GM12878 (cell line): ENCODE measurements around the gene HDAC8. TPM values are rescaled to one million over a fixed set of nuclear protein-coding genes. Genes with fewer than 3 reads are reported as not detected.

Experiments used
- ATAC-seq: fragments of 200-7000 bp; cut with Tn5 transposase; 3 replicates; pipeline ENCODE4 v1.9.1; 2020; ENCODE audit warnings: mild to moderate bottlenecking, moderate library complexity
- BruUV-seq: library from RNA; stranded (reverse); fragments of 400-500 nt; replicated peaks from 2 replicates; lab custom pipeline; 2021; lab: Mats Ljungman, UMichigan
- CTCF ChIA-PET: fragments of 300-600 bp; sonication (Branson Sonifier 250); formaldehyde crosslinking; extraction: SDS; loops from one replicate; lab custom pipeline; 2021; ENCODE audit warnings: inconsistent platforms; lab: Yijun Ruan, JAX
- POLR2A ChIA-PET: fragments of 350-600 bp; formaldehyde crosslinking; extraction: SDS; loops from one replicate; lab custom pipeline; 2021; ENCODE audit warnings: inconsistent platforms; lab: Charles Lee
- RAD21 ChIA-PET: fragments of 300-600 bp; sonication (Branson Sonifier 250); formaldehyde crosslinking; loops from one replicate; lab custom pipeline; 2023; ENCODE audit warnings: antibody characterized with exemption; ENCODE audit not compliant: unreplicated experiment; lab: Charles Lee
- SMC1A ChIA-PET: fragments of 300-600 bp; sonication (Branson Sonifier 250); formaldehyde crosslinking; loops from one replicate; lab custom pipeline; 2023; ENCODE audit not compliant: unreplicated experiment, uncharacterized antibody; lab: Charles Lee
- DNase-seq: peaks from one replicate; pipeline ENCODE4 v3.0.0-alpha.2; 2011; ENCODE audit warnings: low read depth, low spot score
- FAIRE-seq: peaks from 3 replicates; lab custom pipeline; 2011; peaks lifted over from hg19 to GRCh38; lab: Jason Lieb, UNC
- H2AFZ ChIP-seq: 2 replicates; pipeline ENCODE4 v1.6.0; 2011; ENCODE audit warnings: low read depth, low read length, control low read depth; ENCODE audit not compliant: control insufficient read depth
- H3K27ac ChIP-seq: 2 replicates; pipeline ENCODE4 v1.5.1; 2011; ENCODE audit warnings: control low read depth; ENCODE audit not compliant: control insufficient read depth, insufficient read depth
- H3K27me3 ChIP-seq, 2 experiments: replicated peaks in 1 of 2; 2 replicates each; pipeline versions ENCODE4 v1.6.0 to v1.6.1; 2011; ENCODE audit warnings: low read length in 1 of 2; ENCODE audit not compliant: control insufficient read depth in 2 of 2, insufficient read depth in 2 of 2
- H3K36me3 ChIP-seq, 2 experiments: 2 replicates each; pipeline ENCODE4 v1.5.1; 2011; ENCODE audit warnings: low read length in 1 of 2; ENCODE audit not compliant: control insufficient read depth in 2 of 2, insufficient read depth in 2 of 2
- H3K4me1 ChIP-seq: 2 replicates; pipeline ENCODE4 v1.6.1; 2011; ENCODE audit warnings: mild to moderate bottlenecking, low read length, moderate library complexity, mixed read lengths; ENCODE audit not compliant: control insufficient read depth, insufficient read depth
- H3K4me2 ChIP-seq: 2 replicates; pipeline ENCODE4 v1.6.0; 2011; ENCODE audit warnings: control low read depth; ENCODE audit not compliant: control insufficient read depth, insufficient read depth
- H3K4me3 ChIP-seq: fragments of 200-600 bp; sonication (generic); 2 replicates; pipeline ENCODE4 v1.5.1; 2016
- H3K79me2 ChIP-seq: 2 replicates; pipeline ENCODE4 v1.6.0; 2011; ENCODE audit warnings: low read length; ENCODE audit not compliant: control insufficient read depth, insufficient read depth
- H3K9ac ChIP-seq: 2 replicates; pipeline ENCODE4 v1.8.0; 2011; ENCODE audit warnings: low read length, control low read depth, mixed read lengths; ENCODE audit not compliant: control insufficient read depth, insufficient read depth
- H3K9me3 ChIP-seq: replicated peaks from 3 replicates; pipeline ENCODE4 v1.5.1; 2011; ENCODE audit warnings: mild to moderate bottlenecking, low read length; ENCODE audit not compliant: control insufficient read depth, insufficient read depth
- H4K20me1 ChIP-seq: 2 replicates; pipeline ENCODE4 v1.6.0; 2011; ENCODE audit not compliant: control insufficient read depth, insufficient read depth
- CHD1 ChIP-seq: IDR thresholded peaks from 2 replicates; pipeline ENCODE4 v1.6.1; 2012; ENCODE audit warnings: low read depth, low read length, improper control_type of control experiment
- CHD2 ChIP-seq: IDR thresholded peaks from 2 replicates; pipeline ENCODE4 v1.6.1; 2011; ENCODE audit warnings: low read depth, low read length, improper control_type of control experiment, borderline replicate concordance
- CREB1 ChIP-seq: IDR thresholded peaks from 2 replicates; pipeline ENCODE4 v1.6.1; 2012; ENCODE audit warnings: low read depth, mild to moderate bottlenecking, inconsistent platforms
- CTCF ChIP-seq, 3 experiments: IDR thresholded peaks in 2 of 3; conservative IDR thresholded peaks in 1 of 3; 2 replicates each; pipeline ENCODE4 v1.5.1; 2011; ENCODE audit warnings: low read depth in 3 of 3, low read length in 3 of 3, mild to moderate bottlenecking in 3 of 3, control low read depth in 2 of 3, moderate library complexity in 2 of 3, inconsistent platforms in 1 of 3, mixed read lengths in 1 of 3; ENCODE audit not compliant: control insufficient read depth in 2 of 3, insufficient read depth in 1 of 3; ENCODE audit errors: extremely low read depth in 1 of 3
- E2F4 ChIP-seq: IDR thresholded peaks from 2 replicates; pipeline ENCODE4 v1.6.1; 2012; ENCODE audit warnings: low read depth, low read length, improper control_type of control experiment
- EZH2 ChIP-seq: IDR thresholded peaks from 2 replicates; pipeline ENCODE4 v1.6.1; 2012; ENCODE audit warnings: low read depth, mild to moderate bottlenecking, control low read depth, inconsistent platforms, low read length, borderline replicate concordance; ENCODE audit not compliant: control insufficient read depth
- MYB ChIP-seq: fragments of 150-350 bp; IDR thresholded peaks from 2 replicates; pipeline ENCODE4 v1.6.1; 2014; ENCODE audit warnings: mild to moderate bottlenecking, low read depth, low read length, borderline replicate concordance
- STAT1 ChIP-seq: fragments of 450-650 bp; conservative IDR thresholded peaks from 2 replicates; pipeline ENCODE4 v1.6.1; 2014; ENCODE audit warnings: antibody characterized with exemption, mild to moderate bottlenecking
- WGBS: methylation state at CpG from one replicate; pipeline ENCODE4 v1.1.6; 2016; ENCODE audit warnings: low lambda C conversion rate; ENCODE audit not compliant: insufficient replicate concordance, insufficient coverage; ENCODE audit errors: missing lambda C conversion rate; 5-methylcytosine and 5-hydroxymethylcytosine counted together
- in situ Hi-C: fragments of 300-500 bp; cut with MboI; formaldehyde crosslinking; loops from 9 replicates; pipeline ENCODE4 v1.14.3; 2018; ENCODE audit warnings: mixed read lengths
- intact Hi-C: fragments of 100-400 bp; cut with micrococcal nuclease; formaldehyde crosslinking; loops from one replicate; pipeline ENCODE4 v1.14.2; 2022; ENCODE audit not compliant: unreplicated experiment
- polyA plus RNA-seq, 11 experiments: library from polyadenylated mRNA; depleted of rRNA in 4 of 11; unstranded in 6 of 11; stranded (reverse) in 5 of 11; fragments of >200 nt; fragmentation: Nextera tagmentation in 4 of 11; fragmentation: Illumina TruSeq in 1 of 11; extraction: Ambion mirVana in 4 of 11; extraction: Trizol in 1 of 11; gene quantifications; 1 replicate in 1 of 11; 2 replicates in 10 of 11; pipeline versions ENCODE4 v1.2.1 to v1.2.3, GENCODE V29; 2011 to 2016; ENCODE audit warnings: inconsistent platforms in 2 of 11, missing spikeins in 2 of 11, low read depth in 1 of 11
- total RNA-seq, 4 experiments: library from RNA; depleted of rRNA in 3 of 4; stranded (reverse); fragments of >200 nt in 3 of 4; fragmentation: Illumina TruSeq in 1 of 4; extraction: Trizol in 1 of 4; gene quantifications; 2 replicates each; pipeline versions ENCODE4 v1.2.1 to v1.2.3, GENCODE V29; 2013 to 2021
- TF ChIP-seq, protein P1 (sequence below): fragments of 450-650 bp; formaldehyde crosslinking; IDR thresholded peaks from 2 replicates; pipeline ENCODE4 v1.4.0; 2020; ENCODE audit warnings: mild to moderate bottlenecking, moderate library complexity
- TF ChIP-seq, protein P2 (sequence below): fragments of 450-650 bp; IDR thresholded peaks from 2 replicates; pipeline ENCODE4 v1.6.1; 2017; ENCODE audit warnings: borderline replicate concordance
- TF ChIP-seq, protein P3 (sequence below): fragments of 450-650 bp; IDR thresholded peaks from 2 replicates; pipeline ENCODE4 v1.6.1; 2017; ENCODE audit warnings: mild to moderate bottlenecking

HDAC8 gene
- total and polyA plus RNA-seq, 10 of the 15 experiments (the other 5 are each of a cell fraction or from before 2014, with no cell fraction given): 18.1 to 34.7 (median 29.1) TPM

GRCh38 chrX:72340626-72341025 lies 232.0 kb downstream of the HDAC8 start:
- ChIA-PET RAD21 (no interaction called here), CTCF (no interaction called here), POLR2A (no interaction called here), SMC1A (interaction anchor here (1.0 kb wide), 1 partner anchor 43 kb away, joined by 4 read pairs; no protein-coding TSS in a partner anchor)
- intact Hi-C loops: no loop called here
- no peaks in the 10 kb centered on the region; a peak in 1 of 4 replicates for H3K27me3 ChIP-seq
- FAIRE-seq (no peak), DNase-seq (no peak)
- no peak overlapping the region for H2AFZ ChIP-seq
- H3K4me3 ChIP-seq: no peak overlapping the region
- H3K27ac ChIP-seq: no peak overlapping the region
- WGBS: 50% methylated on average over 2 of the region's 2 CpGs
- H3K36me3 ChIP-seq: no peaks in the 10 kb centered on the region; a peak in 1 of 4 replicates
- in situ Hi-C loops: no loop called here
- H3K4me2 ChIP-seq: no peak overlapping the region
- H4K20me1 ChIP-seq: no peaks in the 10 kb centered on the region
- no peaks in the 10 kb centered on the region for H3K4me1 ChIP-seq
- no peaks in the 10 kb centered on the region for H3K79me2 ChIP-seq
- no peak for TF ChIP-seq CREB1
- no peak for TF ChIP-seq CHD2
- TF ChIP-seq, protein P1, sequence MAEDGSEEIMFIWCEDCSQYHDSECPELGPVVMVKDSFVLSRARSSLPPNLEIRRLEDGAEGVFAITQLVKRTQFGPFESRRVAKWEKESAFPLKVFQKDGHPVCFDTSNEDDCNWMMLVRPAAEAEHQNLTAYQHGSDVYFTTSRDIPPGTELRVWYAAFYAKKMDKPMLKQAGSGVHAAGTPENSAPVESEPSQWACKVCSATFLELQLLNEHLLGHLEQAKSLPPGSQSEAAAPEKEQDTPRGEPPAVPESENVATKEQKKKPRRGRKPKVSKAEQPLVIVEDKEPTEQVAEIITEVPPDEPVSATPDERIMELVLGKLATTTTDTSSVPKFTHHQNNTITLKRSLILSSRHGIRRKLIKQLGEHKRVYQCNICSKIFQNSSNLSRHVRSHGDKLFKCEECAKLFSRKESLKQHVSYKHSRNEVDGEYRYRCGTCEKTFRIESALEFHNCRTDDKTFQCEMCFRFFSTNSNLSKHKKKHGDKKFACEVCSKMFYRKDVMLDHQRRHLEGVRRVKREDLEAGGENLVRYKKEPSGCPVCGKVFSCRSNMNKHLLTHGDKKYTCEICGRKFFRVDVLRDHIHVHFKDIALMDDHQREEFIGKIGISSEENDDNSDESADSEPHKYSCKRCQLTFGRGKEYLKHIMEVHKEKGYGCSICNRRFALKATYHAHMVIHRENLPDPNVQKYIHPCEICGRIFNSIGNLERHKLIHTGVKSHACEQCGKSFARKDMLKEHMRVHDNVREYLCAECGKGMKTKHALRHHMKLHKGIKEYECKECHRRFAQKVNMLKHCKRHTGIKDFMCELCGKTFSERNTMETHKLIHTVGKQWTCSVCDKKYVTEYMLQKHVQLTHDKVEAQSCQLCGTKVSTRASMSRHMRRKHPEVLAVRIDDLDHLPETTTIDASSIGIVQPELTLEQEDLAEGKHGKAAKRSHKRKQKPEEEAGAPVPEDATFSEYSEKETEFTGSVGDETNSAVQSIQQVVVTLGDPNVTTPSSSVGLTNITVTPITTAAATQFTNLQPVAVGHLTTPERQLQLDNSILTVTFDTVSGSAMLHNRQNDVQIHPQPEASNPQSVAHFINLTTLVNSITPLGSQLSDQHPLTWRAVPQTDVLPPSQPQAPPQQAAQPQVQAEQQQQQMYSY (CRISPR knock-in tag): no peak
- TF ChIP-seq, protein P2, sequence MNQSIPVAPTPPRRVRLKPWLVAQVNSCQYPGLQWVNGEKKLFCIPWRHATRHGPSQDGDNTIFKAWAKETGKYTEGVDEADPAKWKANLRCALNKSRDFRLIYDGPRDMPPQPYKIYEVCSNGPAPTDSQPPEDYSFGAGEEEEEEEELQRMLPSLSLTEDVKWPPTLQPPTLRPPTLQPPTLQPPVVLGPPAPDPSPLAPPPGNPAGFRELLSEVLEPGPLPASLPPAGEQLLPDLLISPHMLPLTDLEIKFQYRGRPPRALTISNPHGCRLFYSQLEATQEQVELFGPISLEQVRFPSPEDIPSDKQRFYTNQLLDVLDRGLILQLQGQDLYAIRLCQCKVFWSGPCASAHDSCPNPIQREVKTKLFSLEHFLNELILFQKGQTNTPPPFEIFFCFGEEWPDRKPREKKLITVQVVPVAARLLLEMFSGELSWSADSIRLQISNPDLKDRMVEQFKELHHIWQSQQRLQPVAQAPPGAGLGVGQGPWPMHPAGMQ: no peak
- TF ChIP-seq CHD1: no peak
- TF ChIP-seq MYB: no peak
- TF ChIP-seq E2F4: no peak
- TF ChIP-seq STAT1: no peak
- TF ChIP-seq, protein P3, sequence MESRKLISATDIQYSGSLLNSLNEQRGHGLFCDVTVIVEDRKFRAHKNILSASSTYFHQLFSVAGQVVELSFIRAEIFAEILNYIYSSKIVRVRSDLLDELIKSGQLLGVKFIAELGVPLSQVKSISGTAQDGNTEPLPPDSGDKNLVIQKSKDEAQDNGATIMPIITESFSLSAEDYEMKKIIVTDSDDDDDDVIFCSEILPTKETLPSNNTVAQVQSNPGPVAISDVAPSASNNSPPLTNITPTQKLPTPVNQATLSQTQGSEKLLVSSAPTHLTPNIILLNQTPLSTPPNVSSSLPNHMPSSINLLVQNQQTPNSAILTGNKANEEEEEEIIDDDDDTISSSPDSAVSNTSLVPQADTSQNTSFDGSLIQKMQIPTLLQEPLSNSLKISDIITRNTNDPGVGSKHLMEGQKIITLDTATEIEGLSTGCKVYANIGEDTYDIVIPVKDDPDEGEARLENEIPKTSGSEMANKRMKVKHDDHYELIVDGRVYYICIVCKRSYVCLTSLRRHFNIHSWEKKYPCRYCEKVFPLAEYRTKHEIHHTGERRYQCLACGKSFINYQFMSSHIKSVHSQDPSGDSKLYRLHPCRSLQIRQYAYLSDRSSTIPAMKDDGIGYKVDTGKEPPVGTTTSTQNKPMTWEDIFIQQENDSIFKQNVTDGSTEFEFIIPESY: no peak
- TF ChIP-seq CTCF (IDR thresholded peaks at IDR 0.05 in 2 of 3, conservative IDR thresholded peaks at IDR 0.05 in 1 of 3; ENCODE audit: control insufficient read depth in 2 of 3, extremely low read depth in 1 of 3, insufficient read depth in 1 of 3, low read depth in 3 of 3, low read length in 3 of 3): no peak
- TF ChIP-seq EZH2: no peak
- TF ChIP-seq, all 136 proteins: peak for 0
- no peak for ATAC-seq
- Histone ChIP-seq H3K9ac (no peak overlapping the region), H3K9me3 (no peaks in the 10 kb centered on the region)
- BruUV-seq: no TSS peak
